RCC 7860 (cell line): ENCODE measurements around the gene GNPTG.
A peak's percentile ranks its signal among the peaks of the same experiment; 100 is the strongest.

Source experiments
- DNase-seq: peaks from one replicate; pipeline ENCODE4 v3.0.0-alpha.2; 2015; ENCODE audit warnings: low spot score
- FAIRE-seq: peaks from 2 replicates; lab custom pipeline; 2012; peaks lifted over from hg19 to GRCh38; lab: Jason Lieb, UNC

Gene GNPTG

GRCh38 chr16:1392826-1393225 lies 41.1 kb downstream of the GNPTG start:
- DNase-seq (no peak), FAIRE-seq (no peak)

GRCh38 chr16:1393613-1394176 lies 42.0 kb downstream of the GNPTG start:
- DNase-seq: no peak
- no peak for FAIRE-seq

GRCh38 chr16:1394367-1394951 lies 42.7 kb downstream of the GNPTG start:
- no peak for FAIRE-seq
- no peak for DNase-seq

- DNase-seq (no peak), FAIRE-seq (no peak)
Measured at GRCh38 chr16:1395444-1396031, 43.8 kb downstream of the GNPTG start.

- FAIRE-seq (no peak), DNase-seq (no peak)
Measured at GRCh38 chr16:1397779-1398178, 46.0 kb downstream of the GNPTG start.

- DNase-seq: no peak
- FAIRE-seq: no peak
Measured at GRCh38 chr16:1398351-1398750, 46.6 kb downstream of the GNPTG start.

- FAIRE-seq (no peak), DNase-seq (no peak)
Measured at GRCh38 chr16:1398826-1399581, 47.3 kb downstream of the GNPTG start.

- no peak for FAIRE-seq
- DNase-seq: no peak
Measured at GRCh38 chr16:1401061-1401757, 49.5 kb downstream of the GNPTG start.

GRCh38 chr16:1401758-1402154 lies 50.0 kb downstream of the GNPTG start:
- FAIRE-seq: no peak
- no peak for DNase-seq

GRCh38 chr16:1403036-1403435 lies 51.3 kb downstream of the GNPTG start:
- no peak for DNase-seq
- FAIRE-seq: no peak

- FAIRE-seq (no peak), DNase-seq (no peak)
Measured at GRCh38 chr16:1403733-1404132, 52.0 kb downstream of the GNPTG start.

- DNase-seq: no peak
- FAIRE-seq: no peak
Measured at GRCh38 chr16:1407753-1408152, 56.0 kb downstream of the GNPTG start.

- DNase-seq (peak; percentile 58), FAIRE-seq (no peak)
Measured at GRCh38 chr16:1408171-1408837, 56.6 kb downstream of the GNPTG start.

GRCh38 chr16:1412847-1413246 lies 61.1 kb downstream of the GNPTG start:
- no peak for DNase-seq
- FAIRE-seq: no peak
